Keratinocyte (primary cell): Measurements from ENCODE around the gene CTSZ.

Experiments
- EZH2 ChIP-seq: IDR thresholded peaks from one replicate; pipeline ENCODE4 v1.6.1; 2012; ENCODE audit warnings: inconsistent platforms, mild to moderate bottlenecking, low read length, moderate library complexity
- TF ChIP-seq, protein P1 (sequence below), 3 experiments: IDR thresholded peaks in 1 of 3; conservative IDR thresholded peaks in 1 of 3; optimal IDR thresholded peaks in 1 of 3; 2 replicates in 2 of 3; 3 replicates in 1 of 3; pipeline versions ENCODE3 to v1.5.1; 2011; ENCODE audit warnings: low read length in 3 of 3, mild to moderate bottlenecking in 3 of 3, moderate library complexity in 2 of 3, control low read depth in 1 of 3, inconsistent platforms in 1 of 3; ENCODE audit not compliant: insufficient read depth in 2 of 3; ENCODE audit errors: extremely low read depth in 1 of 3

DNA sequence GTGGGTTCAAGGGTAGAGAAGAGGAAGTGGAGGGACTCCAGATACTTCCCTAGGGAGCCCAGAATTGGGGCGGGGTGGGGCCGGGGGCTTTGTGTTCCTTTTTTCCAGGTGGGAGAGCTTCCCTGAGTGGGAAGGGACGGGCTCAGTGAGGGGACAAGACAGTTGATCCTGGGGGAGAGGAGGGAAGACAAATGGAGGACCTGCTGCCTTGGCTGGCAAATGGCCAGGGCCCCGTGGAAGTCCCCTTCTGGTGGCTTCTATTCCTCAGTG lies 2.6 kb downstream of the CTSZ start:
- TF ChIP-seq, protein P1, sequence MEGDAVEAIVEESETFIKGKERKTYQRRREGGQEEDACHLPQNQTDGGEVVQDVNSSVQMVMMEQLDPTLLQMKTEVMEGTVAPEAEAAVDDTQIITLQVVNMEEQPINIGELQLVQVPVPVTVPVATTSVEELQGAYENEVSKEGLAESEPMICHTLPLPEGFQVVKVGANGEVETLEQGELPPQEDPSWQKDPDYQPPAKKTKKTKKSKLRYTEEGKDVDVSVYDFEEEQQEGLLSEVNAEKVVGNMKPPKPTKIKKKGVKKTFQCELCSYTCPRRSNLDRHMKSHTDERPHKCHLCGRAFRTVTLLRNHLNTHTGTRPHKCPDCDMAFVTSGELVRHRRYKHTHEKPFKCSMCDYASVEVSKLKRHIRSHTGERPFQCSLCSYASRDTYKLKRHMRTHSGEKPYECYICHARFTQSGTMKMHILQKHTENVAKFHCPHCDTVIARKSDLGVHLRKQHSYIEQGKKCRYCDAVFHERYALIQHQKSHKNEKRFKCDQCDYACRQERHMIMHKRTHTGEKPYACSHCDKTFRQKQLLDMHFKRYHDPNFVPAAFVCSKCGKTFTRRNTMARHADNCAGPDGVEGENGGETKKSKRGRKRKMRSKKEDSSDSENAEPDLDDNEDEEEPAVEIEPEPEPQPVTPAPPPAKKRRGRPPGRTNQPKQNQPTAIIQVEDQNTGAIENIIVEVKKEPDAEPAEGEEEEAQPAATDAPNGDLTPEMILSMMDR (optimal IDR thresholded peaks at IDR 0.05 in 1 of 3, IDR thresholded peaks at IDR 0.05 in 1 of 3, conservative IDR thresholded peaks at IDR 0.05 in 1 of 3; ENCODE audit: extremely low read depth in 1 of 3, insufficient read depth in 2 of 3, low read length in 3 of 3), result no peak
- TF ChIP-seq EZH2, result no peak
